ENCODE data around the gene TPM1.

DNA sequence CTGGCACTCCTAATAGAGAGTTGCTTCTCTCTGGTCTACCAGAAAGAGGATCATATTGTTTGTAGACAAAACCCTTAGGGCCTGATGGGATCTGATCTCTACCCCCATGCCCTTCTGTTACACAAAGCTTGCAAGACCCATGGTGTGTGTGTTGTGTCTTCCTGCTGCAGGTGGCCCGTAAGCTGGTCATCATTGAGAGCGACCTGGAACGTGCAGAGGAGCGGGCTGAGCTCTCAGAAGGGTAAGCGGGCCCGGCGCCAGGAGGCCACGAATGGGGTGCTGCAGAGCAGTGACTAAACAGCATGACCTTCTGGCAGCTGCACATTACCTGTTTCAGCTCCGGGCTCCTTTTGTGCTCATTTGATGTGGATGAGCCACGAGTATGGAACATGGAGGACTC is 18.2 kb downstream of the TPM1 start:
- TF ChIP-seq, protein P1, sequence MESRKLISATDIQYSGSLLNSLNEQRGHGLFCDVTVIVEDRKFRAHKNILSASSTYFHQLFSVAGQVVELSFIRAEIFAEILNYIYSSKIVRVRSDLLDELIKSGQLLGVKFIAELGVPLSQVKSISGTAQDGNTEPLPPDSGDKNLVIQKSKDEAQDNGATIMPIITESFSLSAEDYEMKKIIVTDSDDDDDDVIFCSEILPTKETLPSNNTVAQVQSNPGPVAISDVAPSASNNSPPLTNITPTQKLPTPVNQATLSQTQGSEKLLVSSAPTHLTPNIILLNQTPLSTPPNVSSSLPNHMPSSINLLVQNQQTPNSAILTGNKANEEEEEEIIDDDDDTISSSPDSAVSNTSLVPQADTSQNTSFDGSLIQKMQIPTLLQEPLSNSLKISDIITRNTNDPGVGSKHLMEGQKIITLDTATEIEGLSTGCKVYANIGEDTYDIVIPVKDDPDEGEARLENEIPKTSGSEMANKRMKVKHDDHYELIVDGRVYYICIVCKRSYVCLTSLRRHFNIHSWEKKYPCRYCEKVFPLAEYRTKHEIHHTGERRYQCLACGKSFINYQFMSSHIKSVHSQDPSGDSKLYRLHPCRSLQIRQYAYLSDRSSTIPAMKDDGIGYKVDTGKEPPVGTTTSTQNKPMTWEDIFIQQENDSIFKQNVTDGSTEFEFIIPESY (IDR thresholded peaks at IDR 0.05; ENCODE audit: extremely low read depth, insufficient replicate concordance, low read length), result no peak
- no peak for TF ChIP-seq POLR2A (IDR thresholded peaks at IDR 0.05; ENCODE audit: borderline replicate concordance, extremely low read depth, insufficient read depth, insufficient read length)
- TF ChIP-seq EZH2 (IDR thresholded peaks at IDR 0.05), result no peak
- TF ChIP-seq, protein P2, sequence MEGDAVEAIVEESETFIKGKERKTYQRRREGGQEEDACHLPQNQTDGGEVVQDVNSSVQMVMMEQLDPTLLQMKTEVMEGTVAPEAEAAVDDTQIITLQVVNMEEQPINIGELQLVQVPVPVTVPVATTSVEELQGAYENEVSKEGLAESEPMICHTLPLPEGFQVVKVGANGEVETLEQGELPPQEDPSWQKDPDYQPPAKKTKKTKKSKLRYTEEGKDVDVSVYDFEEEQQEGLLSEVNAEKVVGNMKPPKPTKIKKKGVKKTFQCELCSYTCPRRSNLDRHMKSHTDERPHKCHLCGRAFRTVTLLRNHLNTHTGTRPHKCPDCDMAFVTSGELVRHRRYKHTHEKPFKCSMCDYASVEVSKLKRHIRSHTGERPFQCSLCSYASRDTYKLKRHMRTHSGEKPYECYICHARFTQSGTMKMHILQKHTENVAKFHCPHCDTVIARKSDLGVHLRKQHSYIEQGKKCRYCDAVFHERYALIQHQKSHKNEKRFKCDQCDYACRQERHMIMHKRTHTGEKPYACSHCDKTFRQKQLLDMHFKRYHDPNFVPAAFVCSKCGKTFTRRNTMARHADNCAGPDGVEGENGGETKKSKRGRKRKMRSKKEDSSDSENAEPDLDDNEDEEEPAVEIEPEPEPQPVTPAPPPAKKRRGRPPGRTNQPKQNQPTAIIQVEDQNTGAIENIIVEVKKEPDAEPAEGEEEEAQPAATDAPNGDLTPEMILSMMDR (IDR thresholded peaks at IDR 0.05 in 2 of 3, conservative IDR thresholded peaks at IDR 0.05 in 1 of 3; ENCODE audit: borderline replicate concordance in 1 of 3, insufficient read depth in 1 of 3, low read depth in 2 of 3, low read length in 2 of 3), result no peak
- no peak for TF ChIP-seq POLR2AphosphoS5 (IDR thresholded peaks at IDR 0.05; ENCODE audit: low read depth, low read length)
- TF ChIP-seq ZNF274 (IDR thresholded peaks at IDR 0.05; ENCODE audit: low read depth, low read length), result no peak
- TF ChIP-seq ZFX (IDR thresholded peaks at IDR 0.05), result no peak
- no peak for TF ChIP-seq FOSL1 (IDR thresholded peaks at IDR 0.05; ENCODE audit: low read depth)
- TF ChIP-seq SP1 (IDR thresholded peaks at IDR 0.05; ENCODE audit: low read depth), result no peak
- no peak for TF ChIP-seq EZH2phosphoT487 (IDR thresholded peaks at IDR 0.05; ENCODE audit: borderline replicate concordance)
- TF ChIP-seq SRF (IDR thresholded peaks at IDR 0.05; ENCODE audit: low read depth), result no peak

All from HCT116 (cell line).